Spinal cord (tissue), 10 donors: Measurements from ENCODE around the gene MSI2. TPM values are rescaled to one million over a fixed set of nuclear protein-coding genes. Genes with fewer than 3 reads are reported as not detected.

Experiments used
- DNase-seq, 6 donors: peaks; one replicate each; pipeline versions ENCODE4 v3.0.0 to v3.0.0-alpha.2; 2013 to 2015; ENCODE audit warnings: low spot score in 6 of 6, low read depth in 4 of 6
- H3K27ac ChIP-seq: one replicate; pipeline ENCODE4 v1.5.1; 2013; ENCODE audit warnings: low read depth, low read length, control low read depth
- H3K27me3 ChIP-seq: one replicate; pipeline ENCODE4 v1.6.1; 2013; ENCODE audit warnings: low read length; ENCODE audit not compliant: control insufficient read depth, insufficient read depth
- H3K36me3 ChIP-seq: one replicate; pipeline ENCODE4 v1.6.1; 2013; ENCODE audit warnings: low read length; ENCODE audit not compliant: control insufficient read depth, insufficient read depth
- H3K4me1 ChIP-seq: one replicate; pipeline ENCODE4 v1.6.1; 2013; ENCODE audit warnings: low read length; ENCODE audit not compliant: control insufficient read depth, insufficient read depth
- H3K4me3 ChIP-seq: one replicate; pipeline ENCODE4 v1.5.1; 2013; ENCODE audit warnings: low read depth, low read length, control low read depth
- H3K9me3 ChIP-seq: one replicate; pipeline ENCODE4 v1.6.1; 2013; ENCODE audit warnings: low read length; ENCODE audit not compliant: control insufficient read depth, insufficient read depth
- WGBS: methylation state at CpG from one replicate; pipeline ENCODE4 v1.1.5; 2013; ENCODE audit warnings: missing lambda C conversion rate; ENCODE audit not compliant: insufficient coverage; 5-methylcytosine and 5-hydroxymethylcytosine counted together
- polyA plus RNA-seq, 2 donors: library from polyadenylated mRNA; unstranded; fragments of 120-200 nt; gene quantifications; one replicate each; pipeline ENCODE4 v1.2.1, GENCODE V29; 2013; ENCODE audit not compliant: insufficient read length in 2 of 2
- total RNA-seq, 2 donors: library from RNA; depleted of rRNA in 1 of 2; stranded (reverse); fragments of 120-200 nt in 1 of 2; fragments of >200 nt in 1 of 2; gene quantifications; one replicate each; pipeline versions ENCODE4 v1.2.3 to v1.2.4, GENCODE V29; 2013 to 2014
- donor health status: healthy.

Gene MSI2
- total and polyA plus RNA-seq, 4 donors: 92.8 to 167 (median 109) TPM

DNA sequence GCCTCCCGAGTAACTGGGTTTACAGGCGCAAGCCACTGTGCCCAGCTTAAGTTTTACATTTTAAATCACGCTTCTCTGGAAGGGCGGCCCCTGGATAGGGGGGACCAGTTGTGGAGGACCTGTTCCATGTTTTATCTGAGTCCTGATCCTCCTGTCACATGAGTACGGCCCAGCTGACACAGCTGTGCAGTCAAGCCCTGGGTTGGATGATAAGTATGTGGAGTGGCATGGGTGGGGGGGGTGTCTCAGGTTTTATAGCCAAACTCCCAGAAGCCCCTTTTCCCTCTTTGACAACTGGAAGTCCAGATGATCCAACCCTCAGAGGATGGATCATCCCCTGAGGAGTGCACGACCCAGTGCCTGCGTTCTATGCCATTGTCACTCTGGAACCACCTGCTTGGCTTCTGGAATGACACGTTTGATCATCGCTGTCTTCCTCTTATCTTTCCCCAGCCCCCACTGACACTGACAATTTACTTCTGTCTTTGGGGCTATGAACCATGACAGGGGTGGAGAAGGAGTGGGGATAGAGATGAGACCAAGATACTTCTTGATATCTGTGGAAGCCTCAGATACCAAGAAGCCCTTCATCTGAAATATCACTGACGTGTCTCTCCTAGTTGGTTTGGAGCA lies 191.2 kb downstream of the MSI2 start:
- Histone ChIP-seq H3K27ac (no peak overlapping the region), H3K4me1 (peaks cover 65% of the 10 kb centered on the region), H3K4me3 (no peak overlapping the region), H3K36me3 (peaks cover 11% of the 10 kb centered on the region), H3K9me3 (no peaks in the 10 kb centered on the region), H3K27me3 (no peaks in the 10 kb centered on the region)
- whole genome bisulfite sequencing: 82% methylated on average over 7 of the region's 10 CpGs
- DNase-seq: no peak

DNA sequence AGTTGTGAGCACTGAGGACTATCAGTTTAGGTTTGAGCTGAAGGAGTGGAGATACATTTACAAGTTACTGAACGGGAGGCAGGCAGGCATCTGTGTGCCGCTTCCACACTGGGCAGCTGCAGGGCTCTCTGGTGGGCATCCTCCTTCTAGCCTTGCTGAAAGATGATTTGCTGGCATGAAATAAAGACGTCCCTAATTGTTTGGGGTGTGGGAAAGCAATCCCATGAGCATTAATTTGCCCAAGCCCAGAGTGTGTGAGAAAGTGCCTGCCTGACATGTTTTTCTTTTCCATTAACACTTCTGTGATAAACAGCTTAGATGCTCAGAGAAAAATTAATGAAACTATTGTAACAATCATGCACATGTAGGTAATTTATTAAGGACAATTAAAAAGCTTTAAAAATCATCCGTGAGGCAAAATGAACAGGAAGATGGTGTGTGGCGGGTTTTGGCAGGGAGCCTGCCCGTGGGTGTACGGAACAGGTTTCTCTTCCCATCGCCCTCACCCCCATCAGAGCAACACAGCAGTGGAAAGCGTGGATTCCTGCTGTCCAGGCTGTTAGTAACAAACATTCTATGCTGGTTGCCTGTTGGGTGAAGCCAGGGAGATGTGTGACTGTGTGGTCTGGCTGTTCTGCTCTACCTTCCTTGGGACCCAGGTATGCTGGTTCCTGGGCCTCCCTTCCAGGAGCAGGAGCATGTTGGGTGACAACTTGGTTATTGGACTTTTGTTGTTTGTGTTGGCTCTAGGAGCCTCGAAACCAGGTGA lies 191.9 kb downstream of the MSI2 start:
- no peak overlapping the region for H3K27ac ChIP-seq
- peaks cover 58% of the 10 kb centered on the region for H3K4me1 ChIP-seq
- peaks cover 10% of the 10 kb centered on the region for H3K36me3 ChIP-seq
- no peak overlapping the region for H3K4me3 ChIP-seq
- no peaks in the 10 kb centered on the region for H3K9me3 ChIP-seq
- H3K27me3 ChIP-seq: no peaks in the 10 kb centered on the region
- WGBS: 49% methylated on average over 3 of the region's 10 CpGs
- DNase-seq: peak in 1 of 6 donors; percentile 54

GRCh38 chr17:57448759-57449283 lies 192.5 kb downstream of the MSI2 start:
- H3K4me1 ChIP-seq: peaks cover 53% of the 10 kb centered on the region
- no peaks in the 10 kb centered on the region for H3K27me3 ChIP-seq
- no peak for DNase-seq
- H3K9me3 ChIP-seq: no peaks in the 10 kb centered on the region
- H3K27ac ChIP-seq: no peak overlapping the region
- H3K4me3 ChIP-seq: no peak overlapping the region
- WGBS: 96% methylated on average over 4 of the region's 7 CpGs
- peaks cover 10% of the 10 kb centered on the region for H3K36me3 ChIP-seq

DNA sequence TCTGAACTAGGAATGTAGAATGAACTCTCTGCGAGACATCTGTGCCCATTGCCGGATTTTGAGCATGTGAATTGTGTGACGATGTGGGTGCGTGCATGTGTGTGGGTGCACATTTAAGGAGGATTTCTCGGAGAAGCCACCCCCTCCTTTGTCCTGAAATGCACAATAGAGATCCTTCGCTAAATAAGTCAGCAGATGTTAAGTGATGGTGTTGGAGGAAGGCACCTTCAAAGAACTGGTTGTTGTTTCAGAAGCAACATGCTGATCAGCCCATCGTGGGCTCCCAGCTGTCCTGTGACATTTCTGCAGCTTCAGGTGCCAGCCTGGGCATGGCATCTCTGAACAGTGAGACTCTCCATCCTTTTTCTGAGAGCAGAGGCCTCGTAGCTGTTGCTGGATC lies 194.9 kb downstream of the MSI2 start:
- Histone ChIP-seq H3K27ac (no peak overlapping the region), H3K4me1 (peaks cover 61% of the 10 kb centered on the region), H3K36me3 (peaks cover 10% of the 10 kb centered on the region), H3K27me3 (no peaks in the 10 kb centered on the region), H3K9me3 (no peaks in the 10 kb centered on the region), H3K4me3 (no peak overlapping the region)
- DNase-seq: no peak
- WGBS: 77% methylated on average over 6 of the region's 8 CpGs

GRCh38 chr17:57451643-57452042 lies 195.3 kb downstream of the MSI2 start:
- H3K4me1 ChIP-seq: peaks cover 63% of the 10 kb centered on the region
- H3K27me3 ChIP-seq: no peaks in the 10 kb centered on the region
- no peak overlapping the region for H3K4me3 ChIP-seq
- DNase-seq: no peak
- H3K36me3 ChIP-seq: peaks cover 10% of the 10 kb centered on the region
- peak overlapping the region; percentile 33 for H3K27ac ChIP-seq
- 100% methylated on average over 1 of the region's 7 CpGs for WGBS
- no peaks in the 10 kb centered on the region for H3K9me3 ChIP-seq

GRCh38 chr17:57453841-57454425 lies 197.6 kb downstream of the MSI2 start:
- 93% methylated on average over 3 of the region's 7 CpGs for WGBS
- Histone ChIP-seq H3K27me3 (no peaks in the 10 kb centered on the region), H3K9me3 (no peaks in the 10 kb centered on the region), H3K4me1 (peaks cover 50% of the 10 kb centered on the region), H3K4me3 (no peak overlapping the region), H3K27ac (peak overlapping the region; percentile 94), H3K36me3 (peaks cover 10% of the 10 kb centered on the region)
- DNase-seq: no peak

- peaks cover 53% of the 10 kb centered on the region for H3K4me1 ChIP-seq
- H3K36me3 ChIP-seq: peaks cover 10% of the 10 kb centered on the region
- H3K27ac ChIP-seq: peak overlapping the region; percentile 94
- no peak for DNase-seq
- no peaks in the 10 kb centered on the region for H3K9me3 ChIP-seq
- H3K27me3 ChIP-seq: no peaks in the 10 kb centered on the region
- no peak overlapping the region for H3K4me3 ChIP-seq
- 66% methylated on average over 5 of the region's 5 CpGs for WGBS
Measured at GRCh38 chr17:57454729-57455062, 198.4 kb downstream of the MSI2 start.

GRCh38 chr17:57455063-57455914 lies 199.0 kb downstream of the MSI2 start:
- Histone ChIP-seq H3K27ac (peak overlapping the region; percentile 94), H3K9me3 (no peaks in the 10 kb centered on the region), H3K27me3 (no peaks in the 10 kb centered on the region), H3K36me3 (peaks cover 10% of the 10 kb centered on the region), H3K4me1 (peaks cover 53% of the 10 kb centered on the region), H3K4me3 (no peak overlapping the region)
- peak in 4 of 6 donors; percentile 39 to 89 (median 71) for DNase-seq
- WGBS: 18% methylated on average over 18 of the region's 25 CpGs

DNA sequence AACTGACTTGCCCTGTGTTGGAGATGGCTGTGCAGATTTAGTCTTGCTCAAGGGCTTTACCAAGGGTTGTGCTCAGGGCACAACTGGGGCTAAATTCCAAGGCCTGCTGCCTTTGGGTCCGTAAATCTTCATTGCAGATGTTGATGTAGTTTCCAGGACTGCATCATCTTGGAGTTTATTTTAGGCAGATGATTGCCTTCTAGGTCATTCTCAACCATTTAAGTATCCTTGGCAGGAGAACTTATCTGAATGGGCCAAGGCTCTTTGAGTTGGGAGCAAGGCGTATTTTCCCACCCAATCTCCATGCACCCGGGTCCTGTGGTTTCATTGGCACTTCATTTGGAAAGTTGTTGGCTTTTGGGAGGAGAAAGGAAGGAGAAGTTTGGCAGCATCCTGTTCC lies 200.3 kb downstream of the MSI2 start:
- Histone ChIP-seq H3K9me3 (no peaks in the 10 kb centered on the region), H3K36me3 (peaks cover 6% of the 10 kb centered on the region), H3K4me3 (no peak overlapping the region), H3K27ac (peak overlapping the region; percentile 94), H3K4me1 (peaks cover 57% of the 10 kb centered on the region), H3K27me3 (no peaks in the 10 kb centered on the region)
- no peak for DNase-seq
- whole genome bisulfite sequencing: no CpG with 5 or more reads among the region's 3 CpGs
